Anterior cingulate cortex (tissue), 58 donors: Measurements from ENCODE around the gene MLLT3.
A peak's percentile ranks its signal among the peaks of the same experiment; 100 is the strongest.

ENCODE experiments used
- DNase-seq, 58 donors: peaks; one replicate each; lab custom pipeline; 2025; lab: John Stamatoyannopoulos, UW

Gene MLLT3

DNA sequence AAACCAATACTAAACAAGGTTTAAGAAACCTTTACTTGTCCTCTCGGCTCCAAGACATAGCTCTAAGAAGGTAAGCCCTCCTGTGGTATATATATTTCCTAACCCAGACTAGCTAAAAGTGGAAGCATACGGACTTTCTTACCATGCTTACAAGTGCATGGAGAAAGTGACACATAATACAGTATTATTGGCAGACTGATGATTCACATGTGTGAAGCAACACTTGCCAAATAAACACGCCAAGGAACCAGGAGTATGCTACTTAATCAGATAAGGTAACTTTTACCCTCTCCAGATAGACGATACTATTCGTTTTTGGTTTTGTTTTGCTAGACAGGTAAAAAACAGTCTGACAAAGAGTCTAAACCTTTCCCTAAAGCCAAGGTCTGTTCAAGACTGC lies 264.1 kb downstream of the MLLT3 start:
- DNase-seq = no peak

- DNase-seq = no peak
Measured at GRCh38 chr9:20357037-20357432, 265.3 kb downstream of the MLLT3 start.

GRCh38 chr9:20356403-20357036 lies 265.8 kb downstream of the MLLT3 start:
- peak in 52 of 58 donors; percentile 3 to 83 (median 44) for DNase-seq

- no peak for DNase-seq
Measured at GRCh38 chr9:20355022-20355421, 267.3 kb downstream of the MLLT3 start.

GRCh38 chr9:20353931-20354652 lies 268.2 kb downstream of the MLLT3 start:
- no peak for DNase-seq

DNA sequence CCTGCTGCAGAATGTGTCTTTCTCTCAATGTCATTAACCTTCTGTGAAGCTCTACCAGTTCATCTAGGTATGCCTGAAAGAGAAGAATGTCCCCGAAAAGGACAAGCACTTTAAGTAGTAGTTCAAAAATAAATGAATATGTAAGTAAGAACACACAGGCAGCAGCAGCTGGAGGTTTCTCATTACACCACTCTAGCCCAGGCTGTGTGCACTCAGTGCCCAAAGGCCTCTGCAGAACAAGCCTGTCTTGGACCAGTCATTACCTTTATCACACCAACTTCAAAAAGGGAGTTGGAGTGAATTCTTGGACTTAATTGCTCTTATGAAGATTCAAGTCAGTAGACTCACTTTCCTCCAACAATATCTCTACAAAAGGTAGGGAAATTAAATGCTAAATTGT lies 268.8 kb downstream of the MLLT3 start:
- DNase-seq = no peak

- no peak for DNase-seq
Measured at GRCh38 chr9:20352591-20352990, 269.7 kb downstream of the MLLT3 start.

DNA sequence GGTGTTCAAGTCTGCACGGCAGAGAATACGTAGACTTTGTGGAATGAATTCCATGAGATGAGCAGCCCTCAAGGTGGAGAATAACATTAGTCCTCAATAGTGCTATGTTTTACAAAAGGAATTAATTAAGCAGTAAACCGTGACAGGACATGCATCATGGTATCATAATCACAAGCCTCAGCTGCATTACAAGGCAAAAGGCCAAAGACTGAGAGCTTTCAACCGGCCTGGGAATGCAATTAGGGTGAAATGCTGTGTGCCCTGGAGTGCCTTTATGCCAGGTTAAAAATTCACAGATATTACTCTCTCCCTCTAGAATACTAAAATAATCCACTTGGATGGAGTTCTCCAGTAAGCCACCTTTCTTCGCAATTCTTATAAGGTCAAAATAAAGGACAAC lies 270.6 kb downstream of the MLLT3 start:
- no peak for DNase-seq

DNA sequence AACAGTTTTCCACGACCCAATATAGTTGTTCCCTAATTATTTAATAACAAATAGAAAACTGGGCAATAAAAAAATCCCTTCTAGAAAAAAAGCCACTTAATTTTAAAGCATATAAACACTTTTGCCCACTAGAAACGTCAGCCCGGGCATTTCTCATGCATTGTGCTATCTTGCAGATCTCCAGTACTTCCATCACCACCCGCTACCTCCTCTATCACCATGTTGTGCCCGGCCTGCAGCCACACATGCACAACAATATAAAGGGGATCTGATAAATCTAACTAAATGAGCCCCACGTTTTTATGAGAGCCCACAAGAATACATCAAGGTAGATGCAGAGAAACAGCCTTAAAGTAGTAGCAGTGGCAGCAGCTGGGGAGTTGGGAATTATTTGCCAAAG lies 272.7 kb downstream of the MLLT3 start:
- no peak for DNase-seq

- no peak for DNase-seq
Measured at GRCh38 chr9:20343325-20343724, 279.0 kb downstream of the MLLT3 start.

DNA sequence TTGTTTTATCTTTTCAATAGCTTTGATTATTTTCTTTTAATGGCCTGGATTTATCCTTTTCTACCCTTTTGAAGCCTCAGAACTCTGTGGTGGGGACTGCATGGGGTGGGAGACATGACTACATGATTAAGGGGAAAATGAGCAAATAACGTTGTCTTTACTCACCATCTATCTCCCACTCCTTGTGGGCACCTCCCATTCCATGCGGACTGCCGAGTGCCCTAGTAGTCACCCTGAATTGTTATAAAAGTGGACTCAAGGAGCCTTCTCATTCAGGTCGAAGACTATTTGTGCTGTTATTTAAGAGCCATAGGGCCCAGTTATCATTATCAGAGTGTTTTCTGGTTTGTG lies 281.8 kb downstream of the MLLT3 start:
- no peak for DNase-seq

DNA sequence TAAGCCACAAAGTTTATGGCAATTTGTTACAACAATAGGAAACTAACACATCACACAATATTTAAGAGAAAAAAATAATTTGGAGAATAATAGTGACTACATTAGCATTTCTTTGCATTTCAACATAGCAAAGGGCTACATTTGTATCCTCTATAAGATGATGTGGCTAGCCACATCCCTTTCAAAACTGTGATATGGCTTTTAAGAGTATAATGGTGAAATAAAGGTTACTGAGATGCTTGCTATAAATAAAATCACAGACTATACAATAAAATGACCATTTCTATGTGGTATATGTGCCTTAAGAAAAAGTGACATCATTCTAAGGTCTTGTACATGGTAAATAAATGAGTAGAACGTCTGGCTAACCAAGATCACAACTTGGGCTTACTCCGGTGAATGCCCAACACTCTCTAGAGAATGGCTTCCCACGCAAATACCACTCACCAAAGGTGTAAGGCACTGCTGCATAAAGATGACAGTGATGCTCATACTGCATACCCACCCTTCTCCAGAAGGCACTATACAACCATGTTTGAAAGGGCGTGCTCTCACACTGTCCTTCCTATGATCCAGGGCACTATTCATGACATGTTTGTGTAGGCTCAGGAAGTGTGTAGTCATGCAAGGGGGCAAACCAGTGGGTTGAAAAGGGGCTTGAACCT lies 286.5 kb downstream of the MLLT3 start:
- DNase-seq = no peak

- DNase-seq = no peak
Measured at GRCh38 chr9:20333991-20334390, 288.3 kb downstream of the MLLT3 start.

DNA sequence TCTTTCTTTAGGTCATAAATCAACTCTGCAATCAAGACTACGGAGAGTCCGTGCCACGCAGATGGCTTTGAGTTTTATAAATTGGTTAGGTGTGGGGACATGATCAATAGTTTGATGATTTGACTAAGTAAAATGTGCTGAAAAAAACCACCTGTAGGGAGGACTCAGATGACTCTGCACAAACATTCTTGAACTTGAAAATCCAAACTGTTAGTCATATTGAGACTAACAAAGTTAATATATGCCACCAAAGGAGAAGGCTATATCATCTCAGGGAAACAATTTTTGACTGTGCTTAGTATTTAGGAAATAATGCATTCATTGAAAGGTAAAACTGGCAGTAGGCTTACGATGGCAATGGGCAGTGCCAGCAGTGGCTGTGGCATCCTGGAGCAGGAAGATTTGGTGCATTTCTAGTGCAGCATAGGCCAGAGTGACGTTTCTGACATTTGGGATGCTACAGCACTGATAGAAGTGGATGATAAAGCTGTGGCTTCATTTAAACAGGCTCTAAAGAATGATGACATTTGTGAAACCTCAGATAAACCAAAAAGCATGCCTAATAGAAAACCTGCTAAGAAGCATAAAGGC lies 291.1 kb downstream of the MLLT3 start:
- no peak for DNase-seq

DNA sequence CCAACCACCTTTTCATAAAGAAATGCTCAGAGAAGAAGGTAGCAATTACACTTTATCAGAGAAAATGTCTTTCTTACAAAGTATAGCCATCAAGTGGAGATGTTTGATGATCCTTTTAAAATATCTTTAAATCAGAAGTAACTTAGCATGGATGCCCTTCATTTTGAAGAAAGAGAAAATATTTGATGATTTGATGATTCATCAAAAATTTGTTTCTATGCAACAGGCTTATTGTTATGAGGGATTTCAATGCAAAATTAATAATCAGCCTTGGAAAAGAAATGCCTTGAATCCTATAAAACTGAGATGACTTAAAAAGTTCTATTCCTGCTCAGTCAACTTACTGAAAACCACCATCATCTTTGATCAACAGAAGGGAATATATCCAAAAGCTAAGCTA lies 291.6 kb downstream of the MLLT3 start:
- DNase-seq = no peak

GRCh38 chr9:20326516-20326915 lies 295.8 kb downstream of the MLLT3 start:
- no peak for DNase-seq

- no peak for DNase-seq
Measured at GRCh38 chr9:20325008-20325407, 297.3 kb downstream of the MLLT3 start.

DNA sequence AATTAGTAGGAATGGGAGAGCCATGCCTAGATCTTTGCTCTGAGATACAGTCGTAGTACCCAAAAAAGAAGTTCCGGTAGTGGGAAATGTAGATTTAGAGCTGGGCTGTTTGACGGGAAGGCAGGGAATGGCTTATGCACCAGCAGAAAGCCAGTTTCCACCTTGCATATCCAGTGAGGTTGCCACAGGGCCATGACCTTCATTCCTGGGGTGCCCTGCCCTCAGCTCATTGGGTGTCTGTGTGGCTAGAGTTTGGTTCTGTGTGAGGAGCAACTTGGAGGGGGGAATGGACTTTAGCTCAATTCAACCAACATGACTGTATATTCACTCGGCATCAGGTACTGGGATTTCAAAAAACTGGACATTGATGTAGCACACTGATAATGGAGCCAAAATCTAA lies 300.1 kb downstream of the MLLT3 start:
- DNase-seq = no peak

DNA sequence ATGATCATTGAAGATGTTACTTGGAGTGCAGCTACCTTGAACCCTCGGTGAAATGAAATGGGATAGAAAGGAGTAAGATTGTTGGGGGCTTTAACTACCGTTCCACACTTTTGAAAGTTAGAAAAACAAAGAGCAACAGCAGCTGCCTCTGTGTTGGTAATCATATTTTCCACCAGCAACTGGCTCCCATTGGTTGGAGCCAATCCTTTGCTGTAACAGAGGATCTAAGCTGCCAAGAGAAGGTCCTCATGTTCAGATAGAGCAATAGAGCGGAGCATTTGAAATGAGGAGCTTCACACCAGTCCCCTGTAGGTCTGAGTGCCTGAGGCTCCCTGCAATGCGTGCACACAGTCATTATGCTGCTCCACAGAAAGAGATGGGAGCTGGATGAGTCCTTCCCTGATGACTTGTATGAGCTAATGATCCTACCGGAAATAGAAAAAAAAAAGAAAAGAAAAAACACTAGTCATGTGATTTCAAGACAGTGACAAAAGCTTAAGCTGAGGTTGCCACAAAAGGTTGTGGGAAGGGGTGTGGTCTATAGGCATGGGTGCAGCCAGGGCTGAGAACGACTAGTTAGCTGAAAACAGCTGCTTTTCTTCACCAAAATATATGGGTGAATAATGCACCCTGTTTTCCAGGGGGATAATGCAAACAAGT lies 300.7 kb downstream of the MLLT3 start:
- no peak for DNase-seq

DNA sequence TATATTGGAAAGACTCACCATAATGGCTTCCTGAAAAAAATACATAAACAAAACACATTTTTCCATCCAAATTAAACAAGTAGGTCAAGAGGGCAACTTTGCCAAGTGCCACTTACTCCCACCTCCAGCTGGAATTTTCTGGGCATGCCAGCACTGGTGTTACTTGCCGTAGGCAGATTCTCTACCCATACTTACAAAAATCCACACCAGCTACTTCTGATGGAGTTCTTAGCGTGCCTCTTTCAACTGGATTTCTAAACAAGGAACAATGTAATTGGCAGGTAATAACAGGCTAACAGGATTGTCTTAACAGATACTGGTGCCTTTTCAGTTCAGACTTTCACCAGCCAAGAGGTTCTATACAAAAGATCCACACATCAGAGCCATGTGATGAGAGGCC lies 301.4 kb downstream of the MLLT3 start:
- DNase-seq = no peak
